Measurements from ENCODE around the gene GLMP. TPM values are rescaled to one million over a fixed set of nuclear protein-coding genes. Genes with fewer than 3 reads are reported as not detected.
"Not testable (repeated sequence)": the region's sequence is repeated elsewhere in the genome, so short reads cannot be mapped to it uniquely, and the experiment has no call there.

GLMP gene, protein sequence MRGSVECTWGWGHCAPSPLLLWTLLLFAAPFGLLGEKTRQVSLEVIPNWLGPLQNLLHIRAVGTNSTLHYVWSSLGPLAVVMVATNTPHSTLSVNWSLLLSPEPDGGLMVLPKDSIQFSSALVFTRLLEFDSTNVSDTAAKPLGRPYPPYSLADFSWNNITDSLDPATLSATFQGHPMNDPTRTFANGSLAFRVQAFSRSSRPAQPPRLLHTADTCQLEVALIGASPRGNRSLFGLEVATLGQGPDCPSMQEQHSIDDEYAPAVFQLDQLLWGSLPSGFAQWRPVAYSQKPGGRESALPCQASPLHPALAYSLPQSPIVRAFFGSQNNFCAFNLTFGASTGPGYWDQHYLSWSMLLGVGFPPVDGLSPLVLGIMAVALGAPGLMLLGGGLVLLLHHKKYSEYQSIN
- 81.7 and 84.6 TPM in 2 replicates for total RNA-seq (2014; rRNA removed; shearing (Covaris generic))

DNA sequence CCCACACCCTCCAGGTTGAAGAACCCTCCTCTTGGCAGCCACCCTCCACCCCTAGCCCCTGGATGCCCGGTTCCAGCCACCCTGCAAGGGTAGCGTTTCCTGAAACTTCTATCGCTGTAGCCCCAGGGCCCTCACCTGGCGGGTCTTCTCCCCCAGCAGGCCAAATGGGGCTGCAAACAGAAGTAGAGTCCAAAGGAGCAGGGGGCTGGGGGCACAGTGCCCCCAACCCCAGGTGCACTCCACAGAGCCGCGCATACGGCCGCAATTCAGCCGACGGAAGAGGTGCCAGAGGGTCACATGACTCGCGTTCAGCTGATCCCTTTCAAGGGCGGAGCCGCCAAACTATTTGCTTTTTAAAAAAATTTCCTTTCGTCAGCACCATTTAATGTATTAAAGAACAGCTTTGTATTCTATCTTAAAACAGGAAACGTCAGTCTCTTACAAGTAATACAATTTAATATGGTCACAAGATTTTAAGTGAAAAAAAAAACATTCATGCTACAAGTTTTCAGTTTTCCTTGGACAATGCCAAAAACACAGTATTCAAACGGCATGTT lies at the start of gene GLMP:
GLMP (minus strand) TSS at position 289 of the 557 bp plus-strand sequence; CDS start at position 255, 34 bp downstream.
- DNase-seq (ENCODE audit: low spot score) = peak; percentile 49

DNA sequence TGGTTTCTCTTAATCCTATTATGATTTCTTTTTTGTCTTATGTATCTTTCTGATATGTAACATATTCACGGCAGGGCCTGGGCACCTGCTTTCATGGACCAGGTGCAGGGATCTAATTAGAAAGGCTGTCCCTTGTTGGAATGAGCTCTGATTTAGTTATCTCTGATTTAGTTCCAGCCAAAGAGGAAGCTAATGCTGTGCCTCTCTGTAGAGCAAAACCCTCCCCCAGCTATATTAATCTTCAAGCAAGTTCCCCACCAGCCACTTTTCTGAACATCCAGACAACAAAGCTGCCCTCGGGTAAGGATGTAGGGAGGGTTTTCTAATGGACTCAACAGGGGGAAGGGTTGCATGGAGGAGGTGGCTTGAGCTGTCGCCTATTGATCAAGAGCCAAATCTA lies 48.9 kb upstream of the GLMP start:
- no peak for DNase-seq (ENCODE audit: low spot score)

DNA sequence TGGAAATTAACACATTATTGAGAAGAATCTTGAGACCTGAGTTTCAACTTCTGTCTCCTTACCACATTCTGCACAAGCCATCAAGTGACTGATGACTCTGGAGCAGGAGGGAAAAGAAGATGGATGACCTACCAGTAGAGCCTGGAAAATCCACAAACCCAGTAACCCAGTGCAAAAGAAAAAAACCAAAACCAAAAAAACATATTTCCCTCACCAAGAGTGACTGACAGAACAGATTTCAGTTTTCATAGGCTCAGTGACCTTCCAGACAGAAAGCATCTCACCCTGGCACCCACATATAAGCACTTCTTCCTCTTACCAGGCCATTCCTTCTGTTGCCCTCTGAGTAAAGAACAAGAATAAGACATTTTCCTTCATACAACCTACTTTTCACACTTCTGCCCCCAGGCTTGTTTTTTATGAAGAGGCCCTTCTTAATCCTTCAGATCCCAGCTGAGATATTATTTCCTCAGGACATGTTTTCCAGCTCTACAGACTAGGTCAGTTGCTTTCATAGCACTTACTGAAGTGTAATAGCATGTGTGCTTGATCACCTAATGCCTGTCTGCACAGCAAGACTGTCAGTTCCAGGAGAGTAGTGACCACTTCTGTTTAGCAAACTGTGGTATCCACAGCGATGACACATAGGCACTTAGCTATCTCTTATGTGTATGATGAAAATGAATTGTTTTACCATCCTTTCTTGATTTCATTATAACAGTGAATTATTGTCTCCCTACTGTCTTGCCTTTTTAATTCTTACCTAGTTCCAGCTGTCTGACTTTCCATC lies 46.9 kb upstream of the GLMP start:
- no peak for DNase-seq (ENCODE audit: low spot score)

DNA sequence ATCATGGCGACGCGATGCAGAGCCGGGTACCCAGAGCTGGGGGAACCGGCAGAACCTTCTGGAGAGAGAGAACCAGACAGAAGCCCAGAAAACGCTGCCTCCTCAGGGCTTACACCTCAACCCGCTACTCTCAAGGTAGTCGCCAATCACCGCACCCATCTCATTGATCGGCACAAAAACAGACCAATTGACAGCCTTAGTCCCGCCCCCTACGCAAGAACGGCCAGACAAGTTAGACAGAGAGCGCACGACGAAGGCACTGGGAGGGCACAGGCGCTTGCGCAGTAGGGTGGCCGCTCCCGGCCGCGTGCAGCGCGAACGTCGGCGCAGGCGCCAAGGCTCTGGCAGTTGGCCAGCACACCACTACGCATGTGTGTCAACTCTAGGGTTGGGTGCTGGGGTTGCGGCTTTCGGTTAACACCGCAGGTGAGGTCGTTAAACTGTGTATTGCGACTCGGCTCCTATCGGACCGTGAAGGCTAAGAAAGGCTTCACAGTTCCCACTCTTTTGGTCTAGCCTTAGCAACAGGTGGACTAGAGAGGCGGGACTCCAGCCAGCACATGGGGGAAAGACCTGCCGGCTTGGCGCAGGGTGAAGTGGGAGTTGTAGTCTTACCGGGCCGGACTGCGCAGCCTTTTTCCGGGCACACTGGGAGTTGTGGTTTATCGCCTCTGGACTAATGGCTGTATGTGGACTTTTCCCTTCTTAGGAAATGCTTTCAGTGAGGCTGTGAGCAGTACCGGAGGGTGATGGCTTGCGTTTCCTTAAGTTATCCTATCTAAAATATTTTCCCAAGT lies 42.9 kb upstream of the GLMP start, which contains the start of the genes CCT3 and TSACC:
CCT3 (minus strand) TSS at position 113 of the 797 bp plus-strand sequence; CDS start at position 5, 108 bp downstream.
TSACC (plus strand) TSS at position 347 of the 797 bp plus-strand sequence. CDS start 1,232 bp downstream, outside the sequence.
- peak; percentile 100 for DNase-seq (ENCODE audit: low spot score)

DNA sequence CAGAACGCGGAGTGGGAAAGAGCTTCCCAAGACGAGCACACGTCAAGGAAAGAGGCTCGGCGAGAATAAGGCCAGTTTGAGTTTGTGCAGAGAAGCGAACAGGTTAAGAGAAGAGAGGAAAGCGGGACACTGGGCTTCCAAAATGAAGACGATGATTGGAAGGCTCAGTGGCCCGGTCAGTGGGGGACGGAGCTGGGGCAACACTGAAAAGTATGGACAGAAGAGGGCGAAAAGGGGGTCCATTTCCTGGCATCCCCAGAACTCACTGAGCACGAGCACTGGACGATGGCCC lies 42.4 kb upstream of the GLMP start:
- no peak for DNase-seq (ENCODE audit: low spot score)

DNA sequence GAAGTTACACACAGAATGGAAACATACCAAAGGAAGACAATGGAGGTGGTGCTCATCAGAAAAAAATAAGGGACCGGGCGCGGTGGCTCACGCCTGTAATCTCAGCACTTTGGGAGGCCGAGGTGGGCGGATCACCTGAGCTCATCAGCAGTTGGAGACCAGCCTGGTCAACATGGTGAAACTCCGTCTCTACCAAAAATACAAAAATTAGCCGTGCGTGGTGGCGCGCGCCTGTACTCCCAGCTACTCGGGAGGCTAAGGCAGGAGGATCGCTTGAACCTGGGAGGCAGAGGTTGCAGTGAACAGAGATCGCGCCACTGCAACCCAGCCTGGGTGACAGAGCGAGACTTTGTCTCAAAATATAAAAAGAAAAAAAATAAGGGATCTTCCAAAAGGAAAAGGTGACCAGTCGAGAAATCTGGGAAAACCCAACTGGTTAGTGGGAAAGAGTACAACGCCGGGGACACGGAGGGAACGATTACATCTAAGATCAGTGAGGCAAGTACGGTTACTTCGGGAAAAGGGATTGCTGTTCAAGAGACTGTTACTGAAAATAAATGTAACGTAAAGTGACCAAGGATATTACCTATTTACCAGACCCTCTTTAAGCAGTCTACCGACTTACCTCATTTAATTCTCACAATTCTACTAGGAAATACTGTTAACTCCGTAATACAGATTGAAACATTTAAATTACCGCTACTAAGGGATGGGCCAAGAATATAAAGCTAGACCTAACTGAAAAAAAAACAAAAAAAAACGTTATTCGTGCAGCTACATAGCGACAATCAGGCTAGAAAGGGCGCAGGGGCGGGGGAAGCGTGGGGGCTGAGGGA lies 41.8 kb upstream of the GLMP start:
- no peak for DNase-seq (ENCODE audit: low spot score)

DNA sequence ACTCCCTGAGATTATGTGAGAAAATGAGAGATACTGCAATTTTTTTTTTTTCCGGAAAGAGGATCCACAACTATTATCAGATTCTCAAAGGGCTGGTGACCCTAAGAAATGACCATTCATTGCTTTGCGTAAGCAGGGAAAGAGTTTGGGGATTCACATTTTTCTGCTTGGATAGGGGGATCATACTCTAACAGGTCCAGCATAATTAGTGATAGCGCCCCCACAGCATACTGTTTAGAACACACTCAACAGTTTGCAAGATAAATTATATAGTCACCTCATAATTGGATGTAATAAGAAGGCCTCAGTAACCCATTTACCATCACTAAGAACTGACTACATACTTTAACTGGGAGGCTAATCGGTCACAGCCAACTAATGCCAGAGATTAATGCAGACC lies 40.8 kb upstream of the GLMP start:
- no peak for DNase-seq (ENCODE audit: low spot score)

DNA sequence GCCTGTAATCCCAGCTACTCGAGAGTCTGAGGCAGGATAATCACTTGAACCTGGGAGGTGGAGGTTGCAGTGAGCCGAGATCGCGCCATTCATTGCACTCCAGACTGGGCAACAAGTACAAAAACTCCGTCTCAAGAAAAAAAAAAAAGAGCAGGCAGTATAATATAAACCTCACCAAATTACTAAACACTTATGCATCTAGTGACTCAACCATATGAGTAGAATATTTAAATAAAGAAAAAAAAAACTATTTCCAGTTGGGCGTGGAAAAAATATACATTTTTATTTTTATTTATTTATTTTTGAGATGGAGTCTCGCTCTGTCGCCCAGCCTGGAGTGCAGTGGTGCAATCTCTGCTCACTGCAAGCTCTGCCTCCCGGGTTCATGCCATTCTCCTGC lies 27.7 kb upstream of the GLMP start:
- not testable (repeated sequence) for DNase-seq (ENCODE audit: low spot score)

DNA sequence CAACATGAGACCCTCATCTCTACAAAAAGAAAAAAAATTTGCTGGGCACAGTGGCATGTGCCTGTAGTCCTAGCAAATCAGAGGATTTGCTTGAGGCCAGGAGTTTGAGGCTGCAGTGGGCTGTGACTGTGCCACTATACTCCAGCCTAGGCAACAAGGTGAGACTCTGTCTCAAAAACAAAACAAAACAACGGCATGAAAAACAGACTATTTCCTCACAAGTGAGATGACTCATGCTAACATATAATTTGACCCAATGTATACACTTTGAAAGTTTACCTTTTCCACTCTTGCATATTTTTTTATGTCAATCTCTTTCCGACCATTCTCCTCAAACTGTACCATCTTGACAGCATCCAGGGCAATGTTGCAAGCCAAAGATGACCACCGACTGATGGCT lies 25.1 kb upstream of the GLMP start:
- DNase-seq (ENCODE audit: low spot score) = no peak

DNA sequence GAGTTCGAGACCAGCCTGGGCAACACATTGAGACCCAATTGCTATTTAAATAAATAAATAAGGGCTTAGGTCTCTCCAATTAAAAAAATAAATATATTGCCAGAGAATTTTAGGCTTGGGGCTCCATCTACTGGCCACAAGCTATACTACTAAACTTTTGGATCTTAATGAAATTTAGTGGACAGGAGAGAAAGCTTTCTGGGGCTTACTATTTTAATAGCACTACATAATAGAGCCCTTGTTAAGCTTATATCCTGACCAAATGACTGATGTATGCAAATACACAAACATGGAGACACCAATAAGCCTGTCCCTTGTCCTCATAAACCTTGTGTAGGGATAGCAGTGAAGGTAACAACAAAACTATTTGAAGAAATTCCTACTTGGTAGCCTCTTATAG lies 24.2 kb upstream of the GLMP start:
- DNase-seq (ENCODE audit: low spot score) = no peak

DNA sequence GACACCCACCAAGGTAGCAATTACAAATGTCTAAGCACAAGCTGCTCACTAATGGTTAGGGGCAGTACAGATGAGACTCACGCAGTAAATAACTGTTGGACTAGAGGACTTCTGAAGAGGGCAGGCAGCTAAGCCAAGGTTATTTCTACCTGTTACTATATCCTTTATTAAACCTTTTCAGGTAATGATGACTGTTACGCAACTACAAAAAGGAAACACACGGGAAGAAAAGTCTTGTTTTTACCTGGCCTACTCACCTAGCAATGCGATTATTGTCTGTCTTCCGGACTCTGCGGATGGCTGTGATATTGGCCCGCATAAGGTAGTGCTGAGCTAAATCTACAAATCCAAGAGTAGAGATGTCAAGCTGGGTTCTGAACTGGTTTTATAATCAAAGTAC lies 21.4 kb upstream of the GLMP start:
- DNase-seq (ENCODE audit: low spot score) = no peak

DNA sequence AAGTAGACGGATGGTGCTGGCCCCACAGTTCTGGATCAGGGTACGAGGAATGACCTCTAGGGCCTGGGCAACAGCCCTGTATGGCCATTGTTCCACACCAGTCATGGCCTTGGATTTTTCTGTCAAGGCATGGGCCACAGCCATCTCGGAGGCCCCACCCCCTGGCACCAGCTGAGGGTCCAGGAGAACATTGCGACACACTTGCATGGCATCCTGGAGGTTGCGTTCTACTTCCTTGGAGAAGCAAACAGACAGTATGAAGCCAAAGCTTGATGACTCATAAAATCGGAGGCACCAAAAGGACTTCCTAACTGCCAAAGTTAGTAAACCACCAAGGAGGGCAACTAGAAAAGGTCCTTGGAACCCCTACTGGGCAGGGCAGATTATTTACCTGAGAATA lies 15.5 kb upstream of the GLMP start:
- peak; percentile 52 for DNase-seq (ENCODE audit: low spot score)

DNA sequence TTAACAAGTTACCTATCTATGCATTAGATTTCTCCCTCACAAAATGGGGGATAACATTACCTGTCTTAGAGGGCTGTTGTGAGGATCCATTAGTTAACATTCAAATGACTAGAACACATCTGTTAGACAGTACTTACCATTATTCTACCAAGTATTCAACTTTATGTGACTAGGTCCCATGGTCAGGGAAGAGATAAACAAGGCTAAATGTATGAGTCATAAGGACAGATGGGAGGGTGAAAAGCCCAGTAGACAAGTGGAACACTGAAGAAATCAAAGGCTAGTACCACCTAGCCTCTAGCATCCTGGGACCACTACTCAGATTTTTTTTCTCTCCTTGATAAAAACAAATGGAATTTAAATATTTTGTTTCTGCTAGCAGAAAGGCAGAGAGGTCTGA lies 12.6 kb upstream of the GLMP start:
- DNase-seq (ENCODE audit: low spot score) = no peak

DNA sequence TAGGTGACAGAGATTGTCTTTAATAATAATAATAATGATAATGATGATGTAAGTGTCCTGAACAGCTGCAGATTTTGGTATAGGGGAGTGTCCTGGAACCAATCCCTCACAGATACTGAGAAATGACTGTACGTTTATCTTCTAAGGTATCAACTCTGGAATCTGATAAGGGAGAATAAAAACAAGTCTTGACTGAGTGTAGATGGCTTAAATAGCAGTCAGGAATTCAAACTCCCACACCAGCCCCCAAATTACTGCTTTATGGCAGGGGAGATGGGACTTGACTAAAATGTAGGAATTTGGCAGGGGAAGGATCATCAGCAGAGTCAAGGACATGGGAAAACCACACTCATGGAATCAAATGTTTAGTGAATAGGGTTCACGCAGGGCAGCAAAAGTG lies 9.7 kb upstream of the GLMP start:
- DNase-seq (ENCODE audit: low spot score) = no peak

DNA sequence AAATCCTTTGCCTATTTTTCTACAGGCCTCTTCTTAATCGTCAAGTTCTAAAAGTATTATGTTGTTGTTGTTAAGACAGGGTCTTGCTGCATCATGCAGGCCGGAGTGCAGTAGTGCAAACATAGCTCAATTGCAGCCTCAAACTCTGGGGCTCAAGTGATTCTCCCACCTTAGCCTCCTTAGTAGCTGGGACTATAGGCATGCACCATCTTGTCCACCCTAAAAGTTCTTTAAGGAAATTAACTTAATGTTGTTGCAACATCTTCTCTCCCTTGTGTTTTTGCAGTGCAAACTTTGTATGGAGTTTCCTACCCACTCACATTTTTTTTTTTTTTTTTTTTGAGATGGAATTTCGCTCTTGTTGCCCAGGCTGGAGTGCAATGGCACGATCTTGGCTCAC lies 7.8 kb upstream of the GLMP start:
- no peak for DNase-seq (ENCODE audit: low spot score)

DNA sequence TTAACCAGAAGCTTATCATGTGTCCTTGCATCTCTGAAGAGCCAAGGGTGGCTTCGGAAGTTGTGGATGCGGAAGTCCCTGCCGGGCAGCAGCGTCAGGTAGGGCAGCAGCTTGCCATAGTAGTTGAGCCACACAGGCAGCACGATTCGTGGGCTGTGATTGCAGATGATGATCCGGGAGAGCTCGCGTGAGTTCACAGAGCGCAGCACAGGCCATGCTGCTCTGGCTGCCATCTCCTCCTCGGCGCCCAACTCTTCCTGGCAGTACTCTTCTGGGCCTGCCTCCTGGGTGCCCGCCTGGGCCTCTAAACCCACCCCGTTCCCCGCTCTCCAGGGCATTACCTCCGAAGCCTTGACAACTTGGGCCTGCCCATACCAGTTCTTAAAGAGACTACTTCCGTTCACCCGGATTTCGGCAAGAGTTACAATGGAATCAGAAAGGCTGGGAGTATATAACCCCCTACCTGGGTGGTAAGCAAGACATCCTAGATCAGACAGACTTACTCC lies 3.4 kb upstream of the GLMP start, which contains the start of gene VHLL:
VHLL (minus strand) TSS at position 456 of the 506 bp plus-strand sequence; CDS start at position 338, 118 bp downstream.
- no peak for DNase-seq (ENCODE audit: low spot score)

DNA sequence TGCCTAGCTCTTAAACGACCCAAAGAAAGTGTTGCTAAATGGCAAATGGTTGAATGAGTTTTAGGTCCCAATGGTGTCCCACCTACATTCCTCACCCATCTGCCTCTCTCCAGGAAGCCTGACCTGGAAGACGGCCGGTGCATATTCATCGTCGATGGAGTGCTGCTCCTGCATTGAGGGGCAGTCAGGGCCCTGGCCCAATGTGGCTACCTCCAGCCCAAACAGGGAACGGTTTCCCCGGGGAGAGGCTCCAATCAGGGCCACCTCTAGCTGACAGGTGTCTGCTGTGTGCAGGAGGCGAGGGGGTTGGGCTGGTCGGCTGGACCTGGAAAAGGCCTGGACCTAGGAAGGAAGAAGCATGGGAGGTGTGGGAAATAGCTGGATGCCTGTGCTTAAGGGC lies 1.6 kb downstream of the GLMP start:
- no peak for DNase-seq (ENCODE audit: low spot score)

DNA sequence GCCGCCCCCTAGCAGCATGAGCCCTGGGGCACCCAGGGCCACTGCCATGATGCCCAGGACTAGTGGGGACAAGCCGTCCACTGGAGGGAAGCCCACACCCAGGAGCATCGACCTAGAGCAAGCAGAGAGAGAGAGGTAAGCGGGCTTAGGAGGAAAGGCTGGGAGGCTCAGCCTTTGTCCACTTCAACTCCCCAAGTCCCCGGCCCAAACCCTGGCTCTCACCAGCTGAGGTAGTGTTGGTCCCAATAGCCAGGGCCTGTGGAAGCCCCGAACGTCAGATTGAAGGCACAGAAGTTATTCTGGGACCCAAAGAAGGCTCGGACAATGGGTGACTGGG lies 2.4 kb downstream of the GLMP start:
- DNase-seq (ENCODE audit: low spot score) = no peak

DNA sequence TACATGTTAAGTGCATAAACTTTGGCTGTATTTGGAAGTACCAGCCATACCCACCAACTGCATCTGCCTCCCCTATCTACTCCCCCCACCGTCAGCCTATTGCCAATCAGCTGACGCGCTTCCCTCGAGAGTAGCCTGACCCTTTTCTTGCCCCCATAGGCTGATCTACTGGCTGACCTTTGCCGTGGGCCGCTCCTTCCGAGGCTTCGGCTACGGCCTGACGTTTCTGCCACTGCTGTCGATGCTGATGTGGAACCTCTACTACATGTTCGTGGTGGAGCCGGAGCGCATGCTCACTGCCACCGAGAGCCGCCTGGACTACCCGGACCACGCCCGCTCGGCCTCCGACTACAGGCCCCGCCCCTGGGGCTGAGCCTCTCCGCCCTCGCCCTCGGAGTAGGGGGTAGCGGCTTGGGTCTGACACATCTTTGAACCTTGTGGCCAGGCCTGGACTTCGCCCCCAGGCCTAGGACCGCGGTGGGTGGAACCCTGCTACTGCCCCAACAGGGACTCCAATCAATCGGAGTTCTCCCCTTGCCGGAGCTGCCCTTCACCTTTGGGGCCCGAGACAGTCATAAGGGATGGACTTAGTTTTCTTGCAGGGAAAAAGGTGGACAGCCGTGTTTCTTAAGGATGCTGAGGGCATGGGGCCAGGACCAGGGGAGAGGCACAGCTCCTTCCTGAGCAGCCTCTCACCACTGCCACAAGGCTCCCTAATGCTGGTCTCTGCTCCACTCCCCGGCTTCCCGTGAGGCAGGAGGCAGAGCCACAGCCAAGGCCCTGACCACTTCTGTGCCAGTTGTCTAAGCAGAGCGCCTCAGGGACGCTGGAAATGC lies 4.0 kb downstream of the GLMP start:
- DNase-seq (ENCODE audit: low spot score) = peak; percentile 25

DNA sequence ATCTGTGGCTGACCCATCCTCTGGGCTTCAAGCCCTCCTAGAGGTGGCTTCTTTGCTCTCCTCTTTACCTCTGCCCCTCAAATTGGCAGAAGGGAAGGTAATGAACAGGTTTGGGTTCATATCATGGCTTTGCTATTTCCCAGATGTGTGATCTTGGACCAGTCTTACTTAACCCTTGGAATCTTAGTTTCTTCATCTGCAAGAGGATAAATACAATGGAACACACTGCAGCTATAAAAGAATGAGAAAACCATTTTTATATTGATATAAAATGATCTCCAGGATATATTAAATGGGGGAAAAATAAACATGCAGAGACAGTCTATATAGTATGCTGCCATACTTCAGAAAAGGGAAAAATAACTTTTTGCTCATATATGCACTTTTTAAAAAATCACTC lies 5.6 kb downstream of the GLMP start:
- no peak for DNase-seq (ENCODE audit: low spot score)

Data from H4 (cell line).